K562 (cell line): Measurements from ENCODE around the gene FAM114A1. TPM values are rescaled to one million over a fixed set of nuclear protein-coding genes. Genes with fewer than 3 reads are reported as not detected.

Source experiments
- ATF3 ChIP-seq, 2 experiments: fragments of 450-650 bp in 1 of 2; sonication (generic) in 1 of 2; formaldehyde crosslinking in 1 of 2; IDR thresholded peaks in 1 of 2; conservative IDR thresholded peaks in 1 of 2; 2 replicates each; pipeline versions ENCODE4 v1.6.1 to v1.8.1; 2016 to 2023; ENCODE audit warnings: mild to moderate bottlenecking in 2 of 2, moderate library complexity in 2 of 2, inconsistent platforms in 1 of 2, missing genetic modification reagents in 1 of 2
- CEBPZ ChIP-seq: fragments of 150-350 bp; IDR thresholded peaks from 2 replicates; pipeline ENCODE4 v1.6.1; 2014; ENCODE audit warnings: low read depth, mild to moderate bottlenecking, low read length, borderline replicate concordance
- DMBX1 ChIP-seq: fragments of 250-450 bp; sonication (Bioruptor Pico); IDR thresholded peaks from 2 replicates; pipeline ENCODE4 v1.8.0; 2022; ENCODE audit warnings: inconsistent platforms, mild to moderate bottlenecking, moderate library complexity, borderline replicate concordance
- FOSL1 ChIP-seq: fragments of 200-800 bp; sonication (Bioruptor generic); conservative IDR thresholded peaks from 2 replicates; pipeline ENCODE4 v1.6.1; 2016; ENCODE audit warnings: missing genetic modification characterization, missing compliant biosample characterization
- HOXB6 ChIP-seq: fragments of 250-450 bp; sonication (Bioruptor Pico); IDR thresholded peaks from 2 replicates; pipeline ENCODE4 v1.5.1; 2022; ENCODE audit warnings: mild to moderate bottlenecking, borderline replicate concordance
- IRF2 ChIP-seq: sonication (generic); formaldehyde crosslinking; IDR thresholded peaks from 2 replicates; pipeline ENCODE4 v1.8.1; 2022; ENCODE audit warnings: mild to moderate bottlenecking, missing genetic modification reagents
- JUND ChIP-seq, 2 experiments: IDR thresholded peaks; 2 replicates in 1 of 2; 3 replicates in 1 of 2; pipeline ENCODE4 v1.6.1; 2011; ENCODE audit warnings: borderline replicate concordance in 2 of 2, low read depth in 2 of 2, low read length in 2 of 2, improper control_type of control experiment in 1 of 2, missing biosample characterization in 1 of 2, missing genetic modification characterization in 1 of 2, missing genetic modification reagents in 1 of 2
- NCOA4 ChIP-seq: fragments of 450-650 bp; IDR thresholded peaks from 2 replicates; pipeline ENCODE4 v1.6.1; 2018; ENCODE audit warnings: mild to moderate bottlenecking; ENCODE audit not compliant: partially characterized antibody
- PBX2 ChIP-seq, 2 experiments: IDR thresholded peaks in 1 of 2; conservative IDR thresholded peaks in 1 of 2; 2 replicates each; pipeline ENCODE4 v1.6.1; 2016; ENCODE audit warnings: low read depth in 2 of 2, mild to moderate bottlenecking in 1 of 2, missing compliant biosample characterization in 1 of 2, missing genetic modification characterization in 1 of 2, moderate library complexity in 1 of 2
- SRF ChIP-seq, 2 experiments: fragments of 250-450, 450-650 bp in 1 of 2; sonication (Bioruptor Pico) in 1 of 2; sonication (generic) in 1 of 2; formaldehyde crosslinking; IDR thresholded peaks; 2 replicates each; pipeline versions ENCODE4 v1.5.0 to v1.5.1; 2020 to 2022; ENCODE audit warnings: mild to moderate bottlenecking in 1 of 2, missing genetic modification reagents in 1 of 2
- SRSF7 ChIP-seq: fragments of 200-400 bp; formaldehyde crosslinking; optimal IDR thresholded peaks from 2 replicates; pipeline ENCODE3; 2017; ENCODE audit warnings: mild to moderate bottlenecking, low read depth, low read length
- TAF7 ChIP-seq: fragments of 450-650 bp; IDR thresholded peaks from 2 replicates; pipeline ENCODE4 v1.6.1; 2016; ENCODE audit warnings: missing genetic modification characterization, missing compliant biosample characterization
- YBX1 ChIP-seq: fragments of 450-650 bp; IDR thresholded peaks from 2 replicates; pipeline ENCODE4 v1.7.1; 2016; ENCODE audit warnings: mild to moderate bottlenecking
- ZNF165 ChIP-seq: fragments of 250-450 bp; sonication (Bioruptor Pico); IDR thresholded peaks from 2 replicates; pipeline ENCODE4 v1.4.0; 2020; ENCODE audit warnings: borderline replicate concordance
- polyA plus RNA-seq, 8 experiments: library from polyadenylated mRNA; depleted of rRNA in 4 of 8; stranded (reverse) in 5 of 8; unstranded in 3 of 8; fragments of >200 nt; fragmentation: Nextera tagmentation in 2 of 8; fragmentation: Illumina TruSeq in 1 of 8; extraction: Ambion mirVana in 2 of 8; extraction: Trizol in 1 of 8; gene quantifications; 2 replicates each; pipeline versions ENCODE4 v1.2.1 to v1.2.3, GENCODE V29; 2011 to 2014; ENCODE audit warnings: inconsistent platforms in 1 of 8, missing spikeins in 1 of 8
- total RNA-seq, 7 experiments: library from RNA; depleted of rRNA in 6 of 7; stranded (reverse); fragments of >200 nt in 6 of 7; fragmentation: Illumina TruSeq in 2 of 7; extraction: Trizol in 2 of 7; gene quantifications; 2 replicates each; pipeline versions ENCODE4 v1.2.1 to v1.2.3, GENCODE V29; 2011 to 2021; ENCODE audit warnings: low replicate concordance in 1 of 7
- TF ChIP-seq, protein P1 (sequence below): fragments of 450-650 bp; IDR thresholded peaks from 2 replicates; pipeline ENCODE4 v1.6.1; 2016

Gene FAM114A1
- total and polyA plus RNA-seq, 9 of the 15 experiments (the other 6 are each of a cell fraction or from before 2014, with no cell fraction given): 1.8 to 12.0 (median 4.3) TPM

DNA sequence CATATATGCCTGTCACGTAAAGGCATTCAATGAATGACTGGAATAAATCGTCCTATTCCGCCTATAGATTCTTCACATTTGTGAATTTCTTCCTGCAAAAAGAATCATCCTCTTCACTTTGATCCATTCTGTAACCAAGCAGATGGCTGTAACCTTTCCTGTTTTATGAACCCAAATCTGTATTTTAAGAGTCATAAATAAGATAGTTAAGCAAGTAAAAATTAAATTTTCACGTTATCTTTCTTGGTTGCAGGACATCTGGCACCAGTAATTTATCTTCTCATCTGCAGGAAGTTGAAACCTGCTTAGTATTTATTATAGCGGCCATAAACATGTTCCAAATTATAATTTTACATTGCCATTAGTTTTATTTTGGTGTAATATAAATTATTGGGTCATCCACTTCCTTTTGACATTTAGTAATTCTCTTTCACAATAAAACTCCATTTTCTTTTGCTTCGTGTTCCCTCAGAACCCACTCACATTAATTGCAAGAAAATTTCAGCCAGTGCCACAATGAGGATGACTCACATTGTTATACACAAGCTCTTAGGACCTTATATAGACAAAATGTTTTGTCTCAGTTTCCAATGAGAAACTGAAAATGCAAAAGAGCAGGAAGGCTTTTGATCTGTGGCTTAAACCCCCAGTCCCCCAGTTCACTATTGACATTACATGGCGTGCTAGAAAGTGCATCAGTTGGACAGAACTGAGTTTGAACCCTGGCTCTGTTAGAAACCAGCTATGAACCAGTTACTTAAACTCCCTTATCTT, 113.5 kb downstream of the FAM114A1 start (continued):
- TF ChIP-seq JUND (IDR thresholded peaks at IDR 0.05; ENCODE audit: borderline replicate concordance, low read depth, low read length) (no peak), JUND (tag; IDR thresholded peaks at IDR 0.05; ENCODE audit: borderline replicate concordance, low read depth, low read length) (peak; percentile 29; the same call in 1 of the 3 replicates), SRSF7 (no peak), PBX2 (CRISPR knock-in tag; IDR thresholded peaks at IDR 0.05; ENCODE audit: low read depth) (no peak), PBX2 (tag; conservative IDR thresholded peaks at IDR 0.05; ENCODE audit: low read depth) (no peak), CEBPZ (no peak), YBX1 (no peak), ATF3 (IDR thresholded peaks at IDR 0.05) (peak; percentile 47; the same call in 1 of the 2 replicates), ATF3 (CRISPR knock-in tag; conservative IDR thresholded peaks at IDR 0.05) (no peak), IRF2 (CRISPR knock-in tag) (no peak), ZNF165 (CRISPR knock-in tag) (no peak), DMBX1 (no peak), HOXB6 (CRISPR knock-in tag) (no peak), NCOA4 (no peak), TAF7 (tag) (no peak), FOSL1 (tag) (peak; percentile 85), SRF (CRISPR knock-in tag; IDR thresholded peaks at IDR 0.05) (peak in 1 of 2 experiments; percentile 78; a peak in 2 of 4 replicates)
- TF ChIP-seq, protein P1, sequence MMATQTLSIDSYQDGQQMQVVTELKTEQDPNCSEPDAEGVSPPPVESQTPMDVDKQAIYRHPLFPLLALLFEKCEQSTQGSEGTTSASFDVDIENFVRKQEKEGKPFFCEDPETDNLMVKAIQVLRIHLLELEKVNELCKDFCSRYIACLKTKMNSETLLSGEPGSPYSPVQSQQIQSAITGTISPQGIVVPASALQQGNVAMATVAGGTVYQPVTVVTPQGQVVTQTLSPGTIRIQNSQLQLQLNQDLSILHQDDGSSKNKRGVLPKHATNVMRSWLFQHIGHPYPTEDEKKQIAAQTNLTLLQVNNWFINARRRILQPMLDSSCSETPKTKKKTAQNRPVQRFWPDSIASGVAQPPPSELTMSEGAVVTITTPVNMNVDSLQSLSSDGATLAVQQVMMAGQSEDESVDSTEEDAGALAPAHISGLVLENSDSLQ: no peak
